ENCODE data around the gene HLCS.

GRCh38 chr21:36964398-36964797 is 2.1 kb downstream of the HLCS start:
- TF ChIP-seq, protein P1, sequence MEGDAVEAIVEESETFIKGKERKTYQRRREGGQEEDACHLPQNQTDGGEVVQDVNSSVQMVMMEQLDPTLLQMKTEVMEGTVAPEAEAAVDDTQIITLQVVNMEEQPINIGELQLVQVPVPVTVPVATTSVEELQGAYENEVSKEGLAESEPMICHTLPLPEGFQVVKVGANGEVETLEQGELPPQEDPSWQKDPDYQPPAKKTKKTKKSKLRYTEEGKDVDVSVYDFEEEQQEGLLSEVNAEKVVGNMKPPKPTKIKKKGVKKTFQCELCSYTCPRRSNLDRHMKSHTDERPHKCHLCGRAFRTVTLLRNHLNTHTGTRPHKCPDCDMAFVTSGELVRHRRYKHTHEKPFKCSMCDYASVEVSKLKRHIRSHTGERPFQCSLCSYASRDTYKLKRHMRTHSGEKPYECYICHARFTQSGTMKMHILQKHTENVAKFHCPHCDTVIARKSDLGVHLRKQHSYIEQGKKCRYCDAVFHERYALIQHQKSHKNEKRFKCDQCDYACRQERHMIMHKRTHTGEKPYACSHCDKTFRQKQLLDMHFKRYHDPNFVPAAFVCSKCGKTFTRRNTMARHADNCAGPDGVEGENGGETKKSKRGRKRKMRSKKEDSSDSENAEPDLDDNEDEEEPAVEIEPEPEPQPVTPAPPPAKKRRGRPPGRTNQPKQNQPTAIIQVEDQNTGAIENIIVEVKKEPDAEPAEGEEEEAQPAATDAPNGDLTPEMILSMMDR (IDR thresholded peaks at IDR 0.05): no peak
- TF ChIP-seq POLR2A (IDR thresholded peaks at IDR 0.05): no peak
- TF ChIP-seq POLR2AphosphoS5 (IDR thresholded peaks at IDR 0.05): no peak
- TF ChIP-seq EP300 (IDR thresholded peaks at IDR 0.05): no peak
